ENCODE results near the gene TEF.

DNA sequence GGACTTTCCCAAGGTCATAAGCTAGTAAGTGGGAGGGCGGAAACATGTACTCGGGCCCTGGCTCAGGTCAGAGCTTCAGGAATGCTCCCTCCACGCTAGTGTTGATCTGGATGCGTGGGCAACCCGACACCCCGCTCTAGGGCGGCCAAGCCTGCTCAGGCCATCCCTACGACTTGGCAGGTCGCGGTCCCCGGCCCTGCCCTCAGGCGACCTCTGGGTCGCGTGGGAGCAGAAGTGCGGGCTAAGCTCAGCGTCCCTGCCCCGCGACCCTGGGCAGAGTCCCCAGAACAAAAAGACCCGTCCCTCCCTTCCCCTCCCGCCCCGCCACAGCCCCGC lies 781 bp upstream of the TEF start:
- TF ChIP-seq, protein P1, sequence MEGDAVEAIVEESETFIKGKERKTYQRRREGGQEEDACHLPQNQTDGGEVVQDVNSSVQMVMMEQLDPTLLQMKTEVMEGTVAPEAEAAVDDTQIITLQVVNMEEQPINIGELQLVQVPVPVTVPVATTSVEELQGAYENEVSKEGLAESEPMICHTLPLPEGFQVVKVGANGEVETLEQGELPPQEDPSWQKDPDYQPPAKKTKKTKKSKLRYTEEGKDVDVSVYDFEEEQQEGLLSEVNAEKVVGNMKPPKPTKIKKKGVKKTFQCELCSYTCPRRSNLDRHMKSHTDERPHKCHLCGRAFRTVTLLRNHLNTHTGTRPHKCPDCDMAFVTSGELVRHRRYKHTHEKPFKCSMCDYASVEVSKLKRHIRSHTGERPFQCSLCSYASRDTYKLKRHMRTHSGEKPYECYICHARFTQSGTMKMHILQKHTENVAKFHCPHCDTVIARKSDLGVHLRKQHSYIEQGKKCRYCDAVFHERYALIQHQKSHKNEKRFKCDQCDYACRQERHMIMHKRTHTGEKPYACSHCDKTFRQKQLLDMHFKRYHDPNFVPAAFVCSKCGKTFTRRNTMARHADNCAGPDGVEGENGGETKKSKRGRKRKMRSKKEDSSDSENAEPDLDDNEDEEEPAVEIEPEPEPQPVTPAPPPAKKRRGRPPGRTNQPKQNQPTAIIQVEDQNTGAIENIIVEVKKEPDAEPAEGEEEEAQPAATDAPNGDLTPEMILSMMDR (IDR thresholded peaks at IDR 0.05; ENCODE audit: insufficient read depth, low read length, poor library complexity, severe bottlenecking) = no peak
- TF ChIP-seq EZH2phosphoT487 (conservative IDR thresholded peaks at IDR 0.05; ENCODE audit: low read length) = no peak

All from SU-DHL-6 (cell line).